Ishikawa (cell line): ENCODE data around the gene CEP55.

Source experiments
- EP300 ChIP-seq: IDR thresholded peaks from 2 replicates; pipeline ENCODE4 v1.6.1; 2012; ENCODE audit warnings: borderline replicate concordance
- TF ChIP-seq, protein P1 (sequence below): IDR thresholded peaks from 2 replicates; pipeline ENCODE4 v1.6.1; 2012; ENCODE audit warnings: low read depth, mild to moderate bottlenecking

DNA sequence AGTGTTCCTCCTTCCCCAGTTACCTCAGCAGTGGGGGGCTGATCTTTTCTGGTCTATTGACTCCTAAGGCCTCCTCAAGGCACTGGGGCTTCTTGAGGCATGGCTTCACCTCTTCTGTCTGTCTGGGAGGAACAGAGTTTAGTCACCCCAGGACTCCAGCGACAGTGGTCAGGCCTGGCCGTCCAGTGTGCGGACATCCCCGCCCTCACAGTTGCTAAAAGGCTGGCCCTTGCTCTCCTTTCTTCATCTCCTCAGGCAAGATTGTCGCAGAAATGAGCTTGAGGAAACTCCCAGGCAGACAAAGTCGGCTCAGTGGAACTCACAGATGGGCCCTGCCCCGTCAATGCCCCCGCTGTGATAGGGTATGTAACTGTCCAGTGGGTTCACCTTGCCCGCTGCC is 63.1 kb downstream of the CEP55 start:
- TF ChIP-seq, protein P1, sequence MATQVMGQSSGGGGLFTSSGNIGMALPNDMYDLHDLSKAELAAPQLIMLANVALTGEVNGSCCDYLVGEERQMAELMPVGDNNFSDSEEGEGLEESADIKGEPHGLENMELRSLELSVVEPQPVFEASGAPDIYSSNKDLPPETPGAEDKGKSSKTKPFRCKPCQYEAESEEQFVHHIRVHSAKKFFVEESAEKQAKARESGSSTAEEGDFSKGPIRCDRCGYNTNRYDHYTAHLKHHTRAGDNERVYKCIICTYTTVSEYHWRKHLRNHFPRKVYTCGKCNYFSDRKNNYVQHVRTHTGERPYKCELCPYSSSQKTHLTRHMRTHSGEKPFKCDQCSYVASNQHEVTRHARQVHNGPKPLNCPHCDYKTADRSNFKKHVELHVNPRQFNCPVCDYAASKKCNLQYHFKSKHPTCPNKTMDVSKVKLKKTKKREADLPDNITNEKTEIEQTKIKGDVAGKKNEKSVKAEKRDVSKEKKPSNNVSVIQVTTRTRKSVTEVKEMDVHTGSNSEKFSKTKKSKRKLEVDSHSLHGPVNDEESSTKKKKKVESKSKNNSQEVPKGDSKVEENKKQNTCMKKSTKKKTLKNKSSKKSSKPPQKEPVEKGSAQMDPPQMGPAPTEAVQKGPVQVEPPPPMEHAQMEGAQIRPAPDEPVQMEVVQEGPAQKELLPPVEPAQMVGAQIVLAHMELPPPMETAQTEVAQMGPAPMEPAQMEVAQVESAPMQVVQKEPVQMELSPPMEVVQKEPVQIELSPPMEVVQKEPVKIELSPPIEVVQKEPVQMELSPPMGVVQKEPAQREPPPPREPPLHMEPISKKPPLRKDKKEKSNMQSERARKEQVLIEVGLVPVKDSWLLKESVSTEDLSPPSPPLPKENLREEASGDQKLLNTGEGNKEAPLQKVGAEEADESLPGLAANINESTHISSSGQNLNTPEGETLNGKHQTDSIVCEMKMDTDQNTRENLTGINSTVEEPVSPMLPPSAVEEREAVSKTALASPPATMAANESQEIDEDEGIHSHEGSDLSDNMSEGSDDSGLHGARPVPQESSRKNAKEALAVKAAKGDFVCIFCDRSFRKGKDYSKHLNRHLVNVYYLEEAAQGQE: no peak
- no peak for TF ChIP-seq EP300
